Measurements from ENCODE around the gene SLC5A11. TPM values are rescaled to one million over a fixed set of nuclear protein-coding genes. Genes with fewer than 3 reads are reported as not detected.

Gene SLC5A11
- polyA plus RNA-seq, 2 donors: 0.01 TPM; not detected in 1

- Histone ChIP-seq H3K27me3 (ENCODE audit: control insufficient read depth in 1 of 2, insufficient read depth in 2 of 2, low read length in 2 of 2) (no peaks in the 10 kb centered on the region), H3K36me3 (ENCODE audit: control insufficient read depth in 2 of 2, insufficient read depth in 2 of 2, low read length in 1 of 2) (no peaks in the 10 kb centered on the region), H3K4me3 (ENCODE audit: low read depth in 1 of 2, low read length in 2 of 2) (no peak overlapping the region), H3K27ac (ENCODE audit: low read depth in 2 of 2, low read length in 1 of 2) (no peak overlapping the region), H3K4me1 (ENCODE audit: control insufficient read depth in 2 of 2, insufficient read depth in 2 of 2, low read length in 1 of 2) (no peaks in the 10 kb centered on the region), H3K9me3 (ENCODE audit: control insufficient read depth in 2 of 2, insufficient read depth in 1 of 2, low read depth in 1 of 2, low read length in 1 of 2) (no peaks in the 10 kb centered on the region)
- WGBS, 2 donors: 51 to 67% methylated on average over 8 of the region's 8 CpGs
These were observed 990 bp downstream of the SLC5A11 start for GRCh38 chr16:24846548-24847357.

- H3K4me3 ChIP-seq (ENCODE audit: low read depth in 1 of 2, low read length in 2 of 2): no peak overlapping the region
- H3K4me1 ChIP-seq (ENCODE audit: control insufficient read depth in 2 of 2, insufficient read depth in 2 of 2, low read length in 1 of 2): no peaks in the 10 kb centered on the region
- WGBS, 2 donors: 86% methylated on average over 3 of the region's 3 CpGs
- H3K36me3 ChIP-seq (ENCODE audit: control insufficient read depth in 2 of 2, insufficient read depth in 2 of 2, low read length in 1 of 2): no peaks in the 10 kb centered on the region
- no peaks in the 10 kb centered on the region for H3K27me3 ChIP-seq (ENCODE audit: control insufficient read depth in 1 of 2, insufficient read depth in 2 of 2, low read length in 2 of 2)
- no peak overlapping the region for H3K27ac ChIP-seq (ENCODE audit: low read depth in 2 of 2, low read length in 1 of 2)
- no peaks in the 10 kb centered on the region for H3K9me3 ChIP-seq (ENCODE audit: control insufficient read depth in 2 of 2, insufficient read depth in 1 of 2, low read depth in 1 of 2, low read length in 1 of 2)
These were observed 1.5 kb downstream of the SLC5A11 start for GRCh38 chr16:24847358-24847664.

- H3K4me1 ChIP-seq (ENCODE audit: control insufficient read depth in 2 of 2, insufficient read depth in 2 of 2, low read length in 1 of 2): no peaks in the 10 kb centered on the region
- no peaks in the 10 kb centered on the region for H3K36me3 ChIP-seq (ENCODE audit: control insufficient read depth in 2 of 2, insufficient read depth in 2 of 2, low read length in 1 of 2)
- H3K27ac ChIP-seq (ENCODE audit: low read depth in 2 of 2, low read length in 1 of 2): no peak overlapping the region
- 61 to 69% methylated on average over 5 of the region's 5 CpGs for WGBS, 2 donors
- no peak overlapping the region for H3K4me3 ChIP-seq (ENCODE audit: low read depth in 1 of 2, low read length in 2 of 2)
- no peaks in the 10 kb centered on the region for H3K9me3 ChIP-seq (ENCODE audit: control insufficient read depth in 2 of 2, insufficient read depth in 1 of 2, low read depth in 1 of 2, low read length in 1 of 2)
- no peaks in the 10 kb centered on the region for H3K27me3 ChIP-seq (ENCODE audit: control insufficient read depth in 1 of 2, insufficient read depth in 2 of 2, low read length in 2 of 2)
These were observed 2.3 kb downstream of the SLC5A11 start for GRCh38 chr16:24848065-24848464.

DNA sequence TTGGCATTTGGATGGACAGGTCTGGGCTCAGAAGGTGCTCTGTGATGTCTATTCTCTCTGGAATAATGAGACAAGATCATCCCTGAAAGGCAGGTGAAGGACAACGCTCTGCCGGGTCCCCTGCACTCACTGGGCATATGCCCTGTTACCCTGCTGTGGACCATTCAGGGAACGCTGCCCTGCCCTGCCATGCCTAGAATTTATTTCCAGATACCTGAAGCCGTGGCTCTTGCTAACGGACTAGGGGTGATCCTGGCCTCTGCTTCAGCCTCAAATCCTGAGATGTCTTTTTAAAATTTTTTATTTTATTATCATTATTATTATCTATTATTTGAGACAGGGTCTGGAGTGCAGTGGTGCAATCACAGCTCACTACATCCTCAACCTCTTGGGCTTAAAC lies 3.9 kb downstream of the SLC5A11 start:
- peaks cover 0 to 6% of the 10 kb centered on the region in 2 donors for H3K4me1 ChIP-seq (ENCODE audit: control insufficient read depth in 2 of 2, insufficient read depth in 2 of 2, low read length in 1 of 2)

DNA sequence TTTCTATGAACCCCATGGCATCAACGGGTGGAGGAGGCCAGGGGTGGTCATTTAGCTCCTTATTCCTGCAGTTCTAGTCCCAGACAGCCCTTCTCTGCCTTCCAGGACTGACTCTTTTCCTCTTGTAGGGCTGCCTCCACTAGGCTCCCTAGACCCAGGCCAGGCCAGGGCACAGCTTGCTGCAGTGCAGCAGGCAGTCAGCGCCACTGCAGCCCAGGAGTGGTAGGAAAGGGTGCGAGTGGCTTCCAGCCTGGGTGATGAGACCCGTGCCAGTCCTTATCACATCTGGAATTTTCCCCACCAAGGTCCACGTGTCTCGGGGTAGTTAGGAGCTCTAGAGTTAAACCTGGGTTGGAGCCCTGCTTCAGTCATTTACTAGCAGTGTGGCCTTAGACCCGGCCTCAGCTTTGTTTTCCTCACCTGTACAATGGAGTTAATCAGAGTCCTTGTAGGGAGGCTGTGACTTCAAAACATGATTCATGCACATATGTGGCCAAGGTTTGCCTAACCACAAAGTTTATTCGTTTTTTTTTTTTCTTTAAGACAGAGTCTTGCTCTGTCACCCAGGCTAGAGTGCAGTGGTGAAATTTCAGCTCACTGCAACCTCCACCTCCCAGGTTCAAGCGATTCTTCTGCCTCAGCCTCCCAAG lies 4.7 kb downstream of the SLC5A11 start:
- H3K27me3 ChIP-seq (ENCODE audit: control insufficient read depth in 1 of 2, insufficient read depth in 2 of 2, low read length in 2 of 2): no peaks in the 10 kb centered on the region
- H3K9me3 ChIP-seq (ENCODE audit: control insufficient read depth in 2 of 2, insufficient read depth in 1 of 2, low read depth in 1 of 2, low read length in 1 of 2): no peaks in the 10 kb centered on the region
- H3K4me3 ChIP-seq (ENCODE audit: low read depth in 1 of 2, low read length in 2 of 2): no peak overlapping the region
- H3K36me3 ChIP-seq (ENCODE audit: control insufficient read depth in 2 of 2, insufficient read depth in 2 of 2, low read length in 1 of 2): no peaks in the 10 kb centered on the region
- peaks cover 0 to 6% of the 10 kb centered on the region in 2 donors for H3K4me1 ChIP-seq (ENCODE audit: control insufficient read depth in 2 of 2, insufficient read depth in 2 of 2, low read length in 1 of 2)
- WGBS, 2 donors: 72 to 77% methylated on average over 9 of the region's 9 CpGs
- no peak overlapping the region for H3K27ac ChIP-seq (ENCODE audit: low read depth in 2 of 2, low read length in 1 of 2)

More for the DNA sequence above, 3.9 kb downstream of the SLC5A11 start:
- no peak overlapping the region for H3K4me3 ChIP-seq (ENCODE audit: low read depth in 1 of 2, low read length in 2 of 2)
- H3K9me3 ChIP-seq (ENCODE audit: control insufficient read depth in 2 of 2, insufficient read depth in 1 of 2, low read depth in 1 of 2, low read length in 1 of 2): no peaks in the 10 kb centered on the region
- no peak overlapping the region for H3K27ac ChIP-seq (ENCODE audit: low read depth in 2 of 2, low read length in 1 of 2)
- 90 to 93% methylated on average over 5 of the region's 5 CpGs for WGBS, 2 donors
- no peaks in the 10 kb centered on the region for H3K36me3 ChIP-seq (ENCODE audit: control insufficient read depth in 2 of 2, insufficient read depth in 2 of 2, low read length in 1 of 2)
- H3K27me3 ChIP-seq (ENCODE audit: control insufficient read depth in 1 of 2, insufficient read depth in 2 of 2, low read length in 2 of 2): no peaks in the 10 kb centered on the region

GRCh38 chr16:24851700-24852099 lies 5.9 kb downstream of the SLC5A11 start:
- no peaks in the 10 kb centered on the region for H3K36me3 ChIP-seq (ENCODE audit: control insufficient read depth in 2 of 2, insufficient read depth in 2 of 2, low read length in 1 of 2)
- no peak overlapping the region for H3K4me3 ChIP-seq (ENCODE audit: low read depth in 1 of 2, low read length in 2 of 2)
- no peak overlapping the region for H3K27ac ChIP-seq (ENCODE audit: low read depth in 2 of 2, low read length in 1 of 2)
- H3K27me3 ChIP-seq (ENCODE audit: control insufficient read depth in 1 of 2, insufficient read depth in 2 of 2, low read length in 2 of 2): no peaks in the 10 kb centered on the region
- peaks cover 0 to 6% of the 10 kb centered on the region in 2 donors for H3K4me1 ChIP-seq (ENCODE audit: control insufficient read depth in 2 of 2, insufficient read depth in 2 of 2, low read length in 1 of 2)
- no peaks in the 10 kb centered on the region for H3K9me3 ChIP-seq (ENCODE audit: control insufficient read depth in 2 of 2, insufficient read depth in 1 of 2, low read depth in 1 of 2, low read length in 1 of 2)
- 37 to 38% methylated on average over 8 of the region's 8 CpGs for WGBS, 2 donors

- 48 to 56% methylated on average over 8 of the region's 8 CpGs for WGBS, 2 donors
These were observed 6.5 kb downstream of the SLC5A11 start for GRCh38 chr16:24852281-24852721.

DNA sequence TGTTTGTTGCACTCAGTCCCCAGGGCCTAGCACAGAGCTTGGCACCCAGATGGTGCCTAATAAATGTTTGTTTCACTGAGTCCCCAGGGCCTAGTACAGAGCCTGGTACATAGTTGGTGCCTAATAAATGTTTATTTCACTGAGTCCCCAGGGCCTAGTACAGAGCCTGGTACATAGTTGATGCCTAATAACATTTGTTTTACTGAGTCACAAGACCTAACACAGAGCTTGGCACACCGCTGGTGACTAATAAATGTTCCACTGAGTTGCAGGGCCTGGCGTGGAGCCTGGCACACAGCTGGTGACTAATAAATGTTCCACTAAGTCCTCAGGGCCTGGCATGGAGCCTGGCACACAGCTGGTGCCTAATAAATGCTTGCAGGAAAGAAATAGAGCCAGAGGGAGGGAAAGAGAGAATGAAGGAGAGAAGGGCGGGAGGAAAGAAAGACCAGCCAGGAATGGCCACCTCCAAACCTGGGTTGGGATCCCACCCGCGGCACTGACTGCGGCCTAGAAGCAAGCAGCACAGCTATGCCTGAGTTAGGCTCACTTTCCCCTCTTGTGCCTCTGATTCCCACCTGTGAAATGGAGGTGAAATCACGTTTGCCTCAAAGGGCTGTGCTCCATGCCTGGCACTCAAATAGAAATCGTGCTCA lies 7.5 kb downstream of the SLC5A11 start:
- Histone ChIP-seq H3K27me3 (ENCODE audit: control insufficient read depth in 1 of 2, insufficient read depth in 2 of 2, low read length in 2 of 2) (no peaks in the 10 kb centered on the region), H3K36me3 (ENCODE audit: control insufficient read depth in 2 of 2, insufficient read depth in 2 of 2, low read length in 1 of 2) (no peaks in the 10 kb centered on the region), H3K4me1 (ENCODE audit: control insufficient read depth in 2 of 2, insufficient read depth in 2 of 2, low read length in 1 of 2) (peaks cover 0 to 6% of the 10 kb centered on the region in 2 donors), H3K9me3 (ENCODE audit: control insufficient read depth in 2 of 2, insufficient read depth in 1 of 2, low read depth in 1 of 2, low read length in 1 of 2) (no peaks in the 10 kb centered on the region), H3K4me3 (ENCODE audit: low read depth in 1 of 2, low read length in 2 of 2) (no peak overlapping the region), H3K27ac (ENCODE audit: low read depth in 2 of 2, low read length in 1 of 2) (no peak overlapping the region)
- 63 to 71% methylated on average over 8 of the region's 8 CpGs for WGBS, 2 donors

More at GRCh38 chr16:24852281-24852721, 6.5 kb downstream of the SLC5A11 start:
- H3K9me3 ChIP-seq (ENCODE audit: control insufficient read depth in 2 of 2, insufficient read depth in 1 of 2, low read depth in 1 of 2, low read length in 1 of 2): no peaks in the 10 kb centered on the region
- no peak overlapping the region for H3K27ac ChIP-seq (ENCODE audit: low read depth in 2 of 2, low read length in 1 of 2)
- H3K4me3 ChIP-seq (ENCODE audit: low read depth in 1 of 2, low read length in 2 of 2): no peak overlapping the region
- no peaks in the 10 kb centered on the region for H3K27me3 ChIP-seq (ENCODE audit: control insufficient read depth in 1 of 2, insufficient read depth in 2 of 2, low read length in 2 of 2)
- no peaks in the 10 kb centered on the region for H3K36me3 ChIP-seq (ENCODE audit: control insufficient read depth in 2 of 2, insufficient read depth in 2 of 2, low read length in 1 of 2)
- peaks cover 0 to 6% of the 10 kb centered on the region in 2 donors for H3K4me1 ChIP-seq (ENCODE audit: control insufficient read depth in 2 of 2, insufficient read depth in 2 of 2, low read length in 1 of 2)

GRCh38 chr16:24853830-24854229 lies 8.1 kb downstream of the SLC5A11 start:
- no peaks in the 10 kb centered on the region for H3K36me3 ChIP-seq (ENCODE audit: control insufficient read depth in 2 of 2, insufficient read depth in 2 of 2, low read length in 1 of 2)
- no peak overlapping the region for H3K4me3 ChIP-seq (ENCODE audit: low read depth in 1 of 2, low read length in 2 of 2)
- no peaks in the 10 kb centered on the region for H3K9me3 ChIP-seq (ENCODE audit: control insufficient read depth in 2 of 2, insufficient read depth in 1 of 2, low read depth in 1 of 2, low read length in 1 of 2)
- 13 to 20% methylated on average over 17 to 18 of the region's 18 CpGs for whole genome bisulfite sequencing, 2 donors
- no peaks in the 10 kb centered on the region for H3K27me3 ChIP-seq (ENCODE audit: control insufficient read depth in 1 of 2, insufficient read depth in 2 of 2, low read length in 2 of 2)
- peaks cover 0 to 6% of the 10 kb centered on the region in 2 donors for H3K4me1 ChIP-seq (ENCODE audit: control insufficient read depth in 2 of 2, insufficient read depth in 2 of 2, low read length in 1 of 2)
- no peak overlapping the region for H3K27ac ChIP-seq (ENCODE audit: low read depth in 2 of 2, low read length in 1 of 2)
